Measurements from ENCODE around the gene DIAPH3. TPM values are rescaled to one million over a fixed set of nuclear protein-coding genes. Genes with fewer than 3 reads are reported as not detected.

DIAPH3 gene
- total RNA-seq, 2 donors from 2014 or later: 7.1 to 8.0 TPM

DNA sequence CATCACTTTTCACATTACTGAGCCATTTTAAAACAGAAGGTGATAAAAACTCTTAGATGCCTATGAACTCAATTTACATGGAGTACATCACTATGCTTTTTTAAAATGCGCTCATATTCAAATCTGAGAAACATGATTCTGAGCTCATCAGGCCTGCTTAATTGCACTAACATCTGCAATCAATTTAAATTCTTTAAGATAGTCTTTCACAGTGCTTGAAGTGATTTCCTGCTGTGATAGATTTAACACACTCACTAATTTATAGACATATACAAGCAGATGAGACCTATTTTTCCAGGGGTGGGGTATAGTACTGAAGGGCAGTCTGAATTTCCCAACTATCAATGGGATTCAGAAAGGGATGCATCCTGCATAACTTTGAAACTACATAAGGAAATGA is 82.9 kb downstream of the DIAPH3 start:
- Histone ChIP-seq H3K4me3 (no peak overlapping the region), H3K27me3 (replicated peaks; ENCODE audit: insufficient read depth) (no peaks in the 10 kb centered on the region), H3K36me3 (no peaks in the 10 kb centered on the region), H3K27ac (no peak overlapping the region), H3K4me1 (ENCODE audit: control insufficient read depth in 1 of 2, low read depth in 2 of 2) (no peaks in the 10 kb centered on the region), H3K9me3 (no peaks in the 10 kb centered on the region)
- DNase-seq (ENCODE audit: low spot score) (no peak), ATAC-seq (ENCODE audit: insufficient number of reproducible peaks, low FRiP score, low read depth) (no peak)
- TF ChIP-seq, protein P1, sequence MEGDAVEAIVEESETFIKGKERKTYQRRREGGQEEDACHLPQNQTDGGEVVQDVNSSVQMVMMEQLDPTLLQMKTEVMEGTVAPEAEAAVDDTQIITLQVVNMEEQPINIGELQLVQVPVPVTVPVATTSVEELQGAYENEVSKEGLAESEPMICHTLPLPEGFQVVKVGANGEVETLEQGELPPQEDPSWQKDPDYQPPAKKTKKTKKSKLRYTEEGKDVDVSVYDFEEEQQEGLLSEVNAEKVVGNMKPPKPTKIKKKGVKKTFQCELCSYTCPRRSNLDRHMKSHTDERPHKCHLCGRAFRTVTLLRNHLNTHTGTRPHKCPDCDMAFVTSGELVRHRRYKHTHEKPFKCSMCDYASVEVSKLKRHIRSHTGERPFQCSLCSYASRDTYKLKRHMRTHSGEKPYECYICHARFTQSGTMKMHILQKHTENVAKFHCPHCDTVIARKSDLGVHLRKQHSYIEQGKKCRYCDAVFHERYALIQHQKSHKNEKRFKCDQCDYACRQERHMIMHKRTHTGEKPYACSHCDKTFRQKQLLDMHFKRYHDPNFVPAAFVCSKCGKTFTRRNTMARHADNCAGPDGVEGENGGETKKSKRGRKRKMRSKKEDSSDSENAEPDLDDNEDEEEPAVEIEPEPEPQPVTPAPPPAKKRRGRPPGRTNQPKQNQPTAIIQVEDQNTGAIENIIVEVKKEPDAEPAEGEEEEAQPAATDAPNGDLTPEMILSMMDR (IDR thresholded peaks at IDR 0.05): no peak

DNA sequence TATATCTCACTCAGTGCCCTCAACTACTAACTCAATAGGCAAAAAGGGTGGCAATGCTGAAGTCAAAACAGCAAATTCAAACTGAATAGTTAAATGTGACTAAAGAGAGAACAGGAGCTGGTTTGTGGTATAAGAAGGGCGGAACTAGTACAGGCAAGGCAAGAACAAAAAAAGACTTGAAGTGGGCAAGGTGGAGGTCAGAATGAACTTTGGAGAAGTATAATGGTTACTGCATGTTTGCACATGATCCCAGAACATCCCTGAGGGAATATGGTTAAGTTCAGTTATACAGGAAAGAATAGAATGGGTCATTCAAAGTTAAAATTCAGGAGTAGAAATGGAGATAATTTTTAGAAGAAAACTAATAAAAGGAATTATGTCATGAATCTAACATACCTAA is 85.5 kb downstream of the DIAPH3 start:
- DNase-seq (ENCODE audit: low spot score) (no peak), ATAC-seq (ENCODE audit: insufficient number of reproducible peaks, low FRiP score, low read depth) (no peak)
- no peaks in the 10 kb centered on the region for H3K9me3 ChIP-seq
- TF ChIP-seq, protein P1 (IDR thresholded peaks at IDR 0.05): no peak
- no peaks in the 10 kb centered on the region for H3K4me1 ChIP-seq (ENCODE audit: control insufficient read depth in 1 of 2, low read depth in 2 of 2)
- no peak overlapping the region for H3K4me3 ChIP-seq
- H3K27ac ChIP-seq: no peak overlapping the region
- no peaks in the 10 kb centered on the region for H3K27me3 ChIP-seq (replicated peaks; ENCODE audit: insufficient read depth)
- H3K36me3 ChIP-seq: no peaks in the 10 kb centered on the region

DNA sequence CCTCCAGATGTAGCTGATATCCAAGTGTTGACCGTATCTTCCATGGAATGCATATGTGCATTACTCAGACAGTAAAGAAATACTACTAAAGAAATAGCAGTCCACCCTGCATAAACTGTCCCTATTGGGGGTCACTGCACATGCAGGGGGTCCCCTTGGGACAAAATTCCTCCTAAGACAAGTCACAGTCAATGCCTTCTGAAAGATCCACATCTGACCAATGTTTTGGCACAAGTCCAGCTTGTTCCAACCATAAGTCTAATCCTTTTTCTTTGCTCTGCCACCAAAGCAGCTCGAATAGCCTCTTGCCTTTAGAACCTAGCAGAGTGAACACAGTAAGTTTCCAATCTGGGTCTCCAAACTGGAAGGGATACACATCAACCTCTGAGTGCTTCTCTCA is 87.9 kb downstream of the DIAPH3 start:
- H3K27me3 ChIP-seq (replicated peaks; ENCODE audit: insufficient read depth): no peaks in the 10 kb centered on the region
- ATAC-seq (ENCODE audit: insufficient number of reproducible peaks, low FRiP score, low read depth): no peak
- H3K9me3 ChIP-seq: no peaks in the 10 kb centered on the region
- H3K27ac ChIP-seq: no peak overlapping the region
- TF ChIP-seq, protein P1 (IDR thresholded peaks at IDR 0.05): no peak
- DNase-seq (ENCODE audit: low spot score): no peak
- H3K4me1 ChIP-seq (ENCODE audit: control insufficient read depth in 1 of 2, low read depth in 2 of 2): no peaks in the 10 kb centered on the region
- H3K4me3 ChIP-seq: no peak overlapping the region
- no peaks in the 10 kb centered on the region for H3K36me3 ChIP-seq

DNA sequence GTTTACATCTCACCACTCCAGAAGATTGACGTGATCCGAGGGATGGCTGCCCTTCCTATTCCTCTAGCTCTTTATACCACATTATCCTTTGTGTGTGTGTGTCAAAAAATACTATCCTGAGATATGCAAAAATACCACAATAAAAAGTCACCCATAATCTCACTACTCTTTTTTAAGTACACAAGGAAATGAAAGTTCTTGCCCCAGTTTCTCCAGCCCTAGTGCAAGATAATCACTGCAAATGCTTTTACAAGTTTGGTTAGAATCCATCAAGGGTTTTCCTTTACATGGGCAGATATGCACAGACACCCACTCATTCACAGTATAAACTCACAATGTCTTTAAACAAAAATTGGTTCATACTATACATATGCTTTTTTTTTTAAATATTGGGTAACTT is 89.3 kb downstream of the DIAPH3 start:
- Histone ChIP-seq H3K9me3 (no peaks in the 10 kb centered on the region), H3K27me3 (replicated peaks; ENCODE audit: insufficient read depth) (no peaks in the 10 kb centered on the region), H3K36me3 (no peaks in the 10 kb centered on the region), H3K4me3 (no peak overlapping the region), H3K27ac (no peak overlapping the region), H3K4me1 (ENCODE audit: control insufficient read depth in 1 of 2, low read depth in 2 of 2) (no peaks in the 10 kb centered on the region)
- DNase-seq (ENCODE audit: low spot score): no peak
- TF ChIP-seq, protein P1 (IDR thresholded peaks at IDR 0.05): no peak
- no peak for ATAC-seq (ENCODE audit: insufficient number of reproducible peaks, low FRiP score, low read depth)

DNA sequence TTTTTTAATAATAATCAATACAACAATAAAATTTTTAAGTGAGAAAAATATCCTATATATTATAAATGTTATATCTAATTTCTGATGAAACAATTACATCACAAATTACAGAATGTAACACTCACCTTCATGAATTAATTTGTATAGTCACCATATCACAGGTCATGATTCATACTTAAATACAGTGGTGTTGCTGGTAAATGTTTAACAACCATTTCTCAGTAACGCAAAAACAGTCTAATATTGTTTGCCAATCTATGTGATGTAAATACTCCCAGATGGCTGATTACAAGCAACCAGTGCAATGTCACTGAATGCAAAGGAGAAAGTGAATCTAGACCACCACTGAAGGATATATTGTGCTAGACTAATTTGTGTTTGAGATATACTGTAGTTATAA is 97.5 kb downstream of the DIAPH3 start:
- Histone ChIP-seq H3K9me3 (no peaks in the 10 kb centered on the region), H3K36me3 (no peaks in the 10 kb centered on the region), H3K27ac (no peak overlapping the region), H3K4me1 (ENCODE audit: control insufficient read depth in 1 of 2, low read depth in 2 of 2) (no peaks in the 10 kb centered on the region), H3K4me3 (no peak overlapping the region), H3K27me3 (replicated peaks; ENCODE audit: insufficient read depth) (no peaks in the 10 kb centered on the region)
- TF ChIP-seq, protein P1 (IDR thresholded peaks at IDR 0.05): no peak
- ATAC-seq (ENCODE audit: insufficient number of reproducible peaks, low FRiP score, low read depth): no peak
- DNase-seq (ENCODE audit: low spot score): no peak

Measured in thoracic aorta (tissue), 2 donors.